ENCODE data around the gene DGKH. TPM values are rescaled to one million over a fixed set of nuclear protein-coding genes. Genes with fewer than 3 reads are reported as not detected.

The DGKH gene
- total RNA-seq, 1 donor from 2014 or later: 17.9 TPM

GRCh38 chr13:42232671-42233070, 184.2 kb downstream of the DGKH start:
- no peak for TF ChIP-seq CTCF (IDR thresholded peaks at IDR 0.05; ENCODE audit: insufficient read depth, low read length, poor library complexity, severe bottlenecking)
- no peak for DNase-seq (ENCODE audit: low read depth)
- Histone ChIP-seq H3K27me3 (ENCODE audit: control insufficient read depth, insufficient read depth, low read length) (no peaks in the 10 kb centered on the region), H3K36me3 (ENCODE audit: control insufficient read depth, insufficient read depth, low read length) (peaks cover 1% of the 10 kb centered on the region), H3K4me3 (ENCODE audit: low read depth, low read length) (no peak overlapping the region)

GRCh38 chr13:42233726-42234125, 185.3 kb downstream of the DGKH start:
- TF ChIP-seq CTCF (IDR thresholded peaks at IDR 0.05; ENCODE audit: insufficient read depth, low read length, poor library complexity, severe bottlenecking): no peak
- Histone ChIP-seq H3K4me3 (ENCODE audit: low read depth, low read length) (no peak overlapping the region), H3K27me3 (ENCODE audit: control insufficient read depth, insufficient read depth, low read length) (no peaks in the 10 kb centered on the region), H3K36me3 (ENCODE audit: control insufficient read depth, insufficient read depth, low read length) (peaks cover 1% of the 10 kb centered on the region)
- no peak for DNase-seq (ENCODE audit: low read depth)

GRCh38 chr13:42239161-42239560, 190.7 kb downstream of the DGKH start:
- no peak for TF ChIP-seq CTCF (IDR thresholded peaks at IDR 0.05; ENCODE audit: insufficient read depth, low read length, poor library complexity, severe bottlenecking)
- H3K36me3 ChIP-seq (ENCODE audit: control insufficient read depth, insufficient read depth, low read length): no peaks in the 10 kb centered on the region
- H3K4me3 ChIP-seq (ENCODE audit: low read depth, low read length): no peak overlapping the region
- no peak for DNase-seq (ENCODE audit: low read depth)
- no peaks in the 10 kb centered on the region for H3K27me3 ChIP-seq (ENCODE audit: control insufficient read depth, insufficient read depth, low read length)

GRCh38 chr13:42239644-42240043, 191.2 kb downstream of the DGKH start:
- no peak for TF ChIP-seq CTCF (IDR thresholded peaks at IDR 0.05; ENCODE audit: insufficient read depth, low read length, poor library complexity, severe bottlenecking)
- H3K36me3 ChIP-seq (ENCODE audit: control insufficient read depth, insufficient read depth, low read length): no peaks in the 10 kb centered on the region
- peak; percentile 5 for DNase-seq (ENCODE audit: low read depth)
- no peak overlapping the region for H3K4me3 ChIP-seq (ENCODE audit: low read depth, low read length)
- no peaks in the 10 kb centered on the region for H3K27me3 ChIP-seq (ENCODE audit: control insufficient read depth, insufficient read depth, low read length)

GRCh38 chr13:42246541-42246940, 198.1 kb downstream of the DGKH start:
- no peaks in the 10 kb centered on the region for H3K36me3 ChIP-seq (ENCODE audit: control insufficient read depth, insufficient read depth, low read length)
- H3K4me3 ChIP-seq (ENCODE audit: low read depth, low read length): no peak overlapping the region
- TF ChIP-seq CTCF (IDR thresholded peaks at IDR 0.05; ENCODE audit: insufficient read depth, low read length, poor library complexity, severe bottlenecking): no peak
- H3K27me3 ChIP-seq (ENCODE audit: control insufficient read depth, insufficient read depth, low read length): no peaks in the 10 kb centered on the region
- DNase-seq (ENCODE audit: low read depth): no peak

- Histone ChIP-seq H3K36me3 (ENCODE audit: control insufficient read depth, insufficient read depth, low read length) (no peaks in the 10 kb centered on the region), H3K27me3 (ENCODE audit: control insufficient read depth, insufficient read depth, low read length) (no peaks in the 10 kb centered on the region), H3K4me3 (ENCODE audit: low read depth, low read length) (no peak overlapping the region)
- no peak for TF ChIP-seq CTCF (IDR thresholded peaks at IDR 0.05; ENCODE audit: insufficient read depth, low read length, poor library complexity, severe bottlenecking)
- no peak for DNase-seq (ENCODE audit: low read depth)
Measured at GRCh38 chr13:42247883-42248282, 199.4 kb downstream of the DGKH start.

Data from kidney epithelial cell (primary cell).